K562 (cell line): ENCODE data around the gene IGIP. TPM values are rescaled to one million over a fixed set of nuclear protein-coding genes. Genes with fewer than 3 reads are reported as not detected.

Experiments used
- ATAC-seq: fragments of 200-7000 bp; cut with Tn5 transposase; 3 replicates; pipeline ENCODE4 v1.9.1; 2020; ENCODE audit warnings: moderate library complexity
- BruUV-seq: library from RNA; stranded (reverse); fragments of 400-500 nt; replicated peaks from 2 replicates; lab custom pipeline; 2021; lab: Mats Ljungman, UMichigan
- CTCF ChIA-PET: fragments of 300-600 bp; formaldehyde crosslinking; extraction: SDS; loops from one replicate; lab custom pipeline; 2021; ENCODE audit warnings: low intra/inter-chr PET ratio; lab: Yijun Ruan, JAX
- POLR2A ChIA-PET: fragments of 300-600, 350-650 bp; sonication (Branson Sonifier 250); formaldehyde crosslinking; extraction: SDS; loops from one replicate; lab custom pipeline; 2021; ENCODE audit warnings: antibody characterized with exemption, inconsistent platforms; lab: Yijun Ruan, JAX
- DNase-seq, 4 experiments: peaks; one replicate each; pipeline versions ENCODE4 v3.0.0 to v3.0.0-alpha.2; 2011 to 2018; ENCODE audit warnings: low spot score in 3 of 4, mixed read lengths in 3 of 4; ENCODE audit errors: extremely low read depth in 1 of 4
- FAIRE-seq: peaks from 2 replicates; lab custom pipeline; 2011; peaks lifted over from hg19 to GRCh38; lab: Jason Lieb, UNC
- H2AFZ ChIP-seq: 2 replicates; pipeline ENCODE4 v1.6.0; 2011; ENCODE audit warnings: low read depth, low read length, control low read depth, inconsistent platforms
- H3K27ac ChIP-seq: fragments of 200-600 bp; 3 replicates; pipeline ENCODE4 v1.8.0; 2011; ENCODE audit warnings: low read depth, mild to moderate bottlenecking, control low read depth, inconsistent platforms, low read length, moderate library complexity, mixed read lengths; ENCODE audit errors: extremely low read depth
- H3K27me3 ChIP-seq, 2 experiments: fragments of 300-600 bp in 1 of 2; 2 replicates in 1 of 2; 3 replicates in 1 of 2; pipeline versions ENCODE4 v1.6.0 to v1.8.0; 2011; ENCODE audit warnings: inconsistent platforms in 2 of 2, low read length in 2 of 2, mild to moderate bottlenecking in 1 of 2, mixed read lengths in 1 of 2, moderate library complexity in 1 of 2; ENCODE audit not compliant: control insufficient read depth in 2 of 2, insufficient read depth in 2 of 2
- H3K36me3 ChIP-seq: fragments of 300-600 bp; 3 replicates; pipeline ENCODE4 v1.8.0; 2011; ENCODE audit warnings: mild to moderate bottlenecking, low read length, inconsistent platforms; ENCODE audit not compliant: control insufficient read depth, insufficient read depth
- H3K4me1 ChIP-seq, 2 experiments: fragments of 200-600 bp in 1 of 2; replicated peaks in 1 of 2; 2 replicates in 1 of 2; 3 replicates in 1 of 2; pipeline versions ENCODE4 v1.5.1 to v1.8.0; 2011; ENCODE audit warnings: inconsistent platforms in 2 of 2, low read length in 2 of 2, mild to moderate bottlenecking in 1 of 2, mixed read lengths in 1 of 2, moderate library complexity in 1 of 2; ENCODE audit not compliant: control insufficient read depth in 2 of 2, insufficient read depth in 2 of 2
- H3K4me2 ChIP-seq: 2 replicates; pipeline ENCODE4 v1.6.1; 2011; ENCODE audit warnings: low read length, control low read depth, inconsistent platforms, mixed read lengths; ENCODE audit not compliant: insufficient read depth
- H3K4me3 ChIP-seq: fragments of 200-600 bp; sonication (generic), shearing (Covaris generic); 2 replicates; pipeline ENCODE4 v1.5.1; 2016; ENCODE audit warnings: control low read depth, inconsistent platforms
- H3K79me2 ChIP-seq: fragments of 200-600 bp; 3 replicates; pipeline ENCODE4 v1.8.0; 2011; ENCODE audit warnings: low read length, inconsistent platforms; ENCODE audit not compliant: control insufficient read depth, insufficient read depth
- H3K9ac ChIP-seq, 2 experiments: 2 replicates each; pipeline versions ENCODE4 v1.6.0 to v1.6.1; 2011; ENCODE audit warnings: low read depth in 2 of 2, low read length in 2 of 2, control low read depth in 1 of 2, inconsistent platforms in 1 of 2, mild to moderate bottlenecking in 1 of 2, mixed read lengths in 1 of 2; ENCODE audit not compliant: insufficient read depth in 1 of 2
- H3K9me1 ChIP-seq: one replicate; pipeline ENCODE4 v1.6.0; 2011; ENCODE audit warnings: inconsistent platforms, mild to moderate bottlenecking, low read length, moderate library complexity; ENCODE audit not compliant: control insufficient read depth, insufficient read depth
- H3K9me3 ChIP-seq: replicated peaks from 2 replicates; pipeline ENCODE4 v1.5.1; 2011; ENCODE audit warnings: low read depth, low read length, inconsistent platforms; ENCODE audit not compliant: control insufficient read depth, insufficient read depth
- H4K20me1 ChIP-seq: replicated peaks from 2 replicates; pipeline ENCODE4 v1.6.1; 2011; ENCODE audit warnings: low read length, inconsistent platforms, mixed read lengths; ENCODE audit not compliant: control insufficient read depth, insufficient read depth
- DDX20 ChIP-seq: fragments of 450-650 bp; IDR thresholded peaks from 2 replicates; pipeline ENCODE4 v1.6.1; 2016; ENCODE audit warnings: missing genetic modification characterization, low read depth, mild to moderate bottlenecking, missing compliant biosample characterization, moderate library complexity
- HNRNPLL ChIP-seq: fragments of 200-400 bp; formaldehyde crosslinking; IDR thresholded peaks from 2 replicates; pipeline ENCODE4 v1.6.1; 2017; ENCODE audit warnings: low read length, low read depth, mild to moderate bottlenecking; ENCODE audit not compliant: poor library complexity, severe bottlenecking
- KDM4B ChIP-seq, 2 experiments: fragments of 450-650 bp in 1 of 2; sonication (generic) in 1 of 2; IDR thresholded peaks; 2 replicates each; pipeline ENCODE4 v1.6.1; 2016 to 2017; ENCODE audit warnings: borderline replicate concordance in 2 of 2, antibody characterized with exemption in 1 of 2, low read depth in 1 of 2, mild to moderate bottlenecking in 1 of 2
- RBM34 ChIP-seq: fragments of 200-400 bp; formaldehyde crosslinking; IDR thresholded peaks from 2 replicates; pipeline ENCODE4 v1.6.1; 2018; ENCODE audit warnings: low read length, borderline replicate concordance; ENCODE audit not compliant: insufficient read depth
- ZNF184 ChIP-seq: sonication (generic); formaldehyde crosslinking; IDR thresholded peaks from 2 replicates; pipeline ENCODE4 v1.5.0; 2020; ENCODE audit warnings: missing genetic modification reagents
- ZNF197 ChIP-seq: fragments of 200-800 bp; sonication (Bioruptor generic); IDR thresholded peaks from 2 replicates; pipeline ENCODE4 v1.6.1; 2016; ENCODE audit warnings: low read depth, missing genetic modification characterization, missing compliant biosample characterization
- ZNF717 ChIP-seq: fragments of 250-450 bp; sonication (Bioruptor Pico); IDR thresholded peaks from 2 replicates; pipeline ENCODE4 v1.5.0; 2021
- WGBS: fragments of 100-300 bp; shearing (Covaris generic); methylation state at CpG from one replicate; pipeline ENCODE4 v1.1.6; 2016; ENCODE audit warnings: low coverage, mixed read lengths; ENCODE audit not compliant: insufficient coverage; ENCODE audit errors: missing lambda C conversion rate; 5-methylcytosine and 5-hydroxymethylcytosine counted together
- in situ Hi-C: fragments of 300-500 bp; cut with MboI; formaldehyde crosslinking; loops from 4 replicates; pipeline ENCODE4 v1.15.0; 2018; ENCODE audit warnings: inconsistent platforms, mixed read lengths
- intact Hi-C: fragments of 100-400 bp; cut with micrococcal nuclease; formaldehyde crosslinking; loops from 2 replicates; pipeline ENCODE4 v1.14.2; 2022
- polyA plus RNA-seq, 8 experiments: library from polyadenylated mRNA; depleted of rRNA in 4 of 8; stranded (reverse) in 5 of 8; unstranded in 3 of 8; fragments of >200 nt; fragmentation: Nextera tagmentation in 2 of 8; fragmentation: Illumina TruSeq in 1 of 8; extraction: Ambion mirVana in 2 of 8; extraction: Trizol in 1 of 8; gene quantifications; 2 replicates each; pipeline versions ENCODE4 v1.2.1 to v1.2.3, GENCODE V29; 2011 to 2014; ENCODE audit warnings: inconsistent platforms in 1 of 8, missing spikeins in 1 of 8
- total RNA-seq, 7 experiments: library from RNA; depleted of rRNA in 6 of 7; stranded (reverse); fragments of >200 nt in 6 of 7; fragmentation: Illumina TruSeq in 2 of 7; extraction: Trizol in 2 of 7; gene quantifications; 2 replicates each; pipeline versions ENCODE4 v1.2.1 to v1.2.3, GENCODE V29; 2011 to 2021; ENCODE audit warnings: low replicate concordance in 1 of 7
- TF ChIP-seq, protein P1 (sequence below): fragments of 450-650 bp; formaldehyde crosslinking; conservative IDR thresholded peaks from 2 replicates; pipeline ENCODE4 v1.4.0; 2022; ENCODE audit warnings: mild to moderate bottlenecking, missing genetic modification characterization
- TF ChIP-seq, protein P2 (sequence below): sonication (generic); formaldehyde crosslinking; IDR thresholded peaks from 2 replicates; pipeline ENCODE4 v1.8.0; 2023; ENCODE audit warnings: mild to moderate bottlenecking, missing genetic modification reagents

The IGIP gene
- total and polyA plus RNA-seq, 9 of the 15 experiments (the other 6 are each of a cell fraction or from before 2014, with no cell fraction given) = 0.52 to 1.6 (median 1.2) TPM

DNA sequence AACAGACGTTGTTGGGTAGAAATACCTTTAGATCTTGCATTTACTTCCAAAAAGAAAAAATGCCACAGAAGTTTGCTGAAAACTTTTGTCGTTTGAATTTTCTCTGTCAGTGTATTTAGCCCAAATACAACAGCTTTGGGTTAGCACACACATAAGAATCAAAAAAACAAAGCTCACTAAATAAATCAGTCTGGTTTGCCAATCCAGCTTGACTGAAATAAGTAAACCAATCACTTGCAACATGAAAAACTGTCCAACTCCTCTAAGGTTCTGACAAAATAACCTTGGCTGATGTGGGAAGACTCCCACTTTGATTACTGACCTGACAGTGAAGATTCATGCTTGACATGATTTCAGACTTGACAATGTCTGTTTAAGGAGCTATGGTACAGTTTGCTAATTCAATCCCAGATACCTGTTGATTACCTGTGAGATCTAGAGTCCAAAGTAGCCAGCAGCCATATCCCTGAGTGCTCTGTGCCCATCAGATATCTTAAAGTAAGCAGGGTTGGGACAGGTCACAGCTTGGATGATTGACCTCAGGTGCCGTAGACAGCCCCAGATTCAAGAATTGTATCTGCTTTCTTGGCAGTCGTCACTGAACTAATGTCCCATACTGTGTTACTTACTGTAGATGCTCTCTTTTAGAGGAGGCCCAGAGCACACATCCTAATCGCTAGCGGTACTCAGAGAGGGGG lies 727 bp downstream of the IGIP start:
- Histone ChIP-seq H3K4me2 (no peak overlapping the region), H3K27ac (no peak overlapping the region), H4K20me1 (peaks cover 7% of the 10 kb centered on the region), H3K79me2 (no peaks in the 10 kb centered on the region), H3K36me3 (no peaks in the 10 kb centered on the region), H3K4me1 (no peaks in the 10 kb centered on the region; a peak in 1 of 5 replicates), H3K9ac (no peak overlapping the region), H3K4me3 (no peak overlapping the region), H3K27me3 (no peaks in the 10 kb centered on the region), H3K9me1 (no peaks in the 10 kb centered on the region), H3K9me3 (no peaks in the 10 kb centered on the region; the same call in 1 of the 2 replicates), H2AFZ (no peak overlapping the region)
- in situ Hi-C loops (no loop called here), intact Hi-C loops (no loop called here)
- DNase-seq (no peak), ATAC-seq (peak; percentile 42), FAIRE-seq (peak; percentile 58)
- CTCF ChIA-PET = no interaction called here
- 40% methylated on average over 6 of the region's 6 CpGs for WGBS
- TF ChIP-seq HNRNPLL = no peak
- POLR2A ChIA-PET = interaction anchor here (1.3 to 2.2 kb wide), 3 partner anchors 13 to 19 kb away, joined by 3 to 6 read pairs (median 5); partner anchors contain the start of gene PURA
- no TSS peak for BruUV-seq

DNA sequence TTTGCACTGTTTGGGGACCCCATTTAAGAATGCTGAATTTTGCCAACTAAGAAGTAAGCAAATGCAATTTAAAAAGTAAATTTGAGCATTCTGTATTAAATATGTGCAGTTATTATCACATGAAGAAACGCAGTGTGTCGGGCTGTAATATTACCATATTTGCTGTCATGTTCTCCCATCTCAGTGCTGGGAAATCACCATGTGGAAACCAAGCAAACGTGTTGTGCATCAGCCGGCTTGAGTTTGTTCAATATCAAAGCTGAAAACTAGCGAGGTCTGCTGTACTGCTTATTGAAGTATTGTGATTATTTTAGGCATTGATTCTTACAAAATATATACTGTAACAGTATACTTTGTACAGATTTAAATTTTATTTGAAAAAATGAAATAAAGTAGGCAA lies 2.6 kb downstream of the IGIP start:
- ChIA-PET CTCF (no interaction called here), POLR2A (interaction anchor here (1.2 kb wide), 1 partner anchor 16 kb away, joined by 3 read pairs; no protein-coding TSS in a partner anchor)
- Histone ChIP-seq H3K4me1 (no peaks in the 10 kb centered on the region; a peak in 1 of 5 replicates), H3K4me2 (no peak overlapping the region), H3K27me3 (no peaks in the 10 kb centered on the region), H3K36me3 (no peaks in the 10 kb centered on the region), H2AFZ (no peak overlapping the region), H3K9ac (no peak overlapping the region), H3K27ac (no peak overlapping the region), H3K9me3 (no peaks in the 10 kb centered on the region; the same call in 1 of the 2 replicates), H3K9me1 (no peaks in the 10 kb centered on the region), H4K20me1 (peaks cover 7% of the 10 kb centered on the region), H3K79me2 (no peaks in the 10 kb centered on the region), H3K4me3 (no peak overlapping the region)
- in situ Hi-C loops = no loop called here
- DNase-seq (no peak), FAIRE-seq (peak; percentile 29), ATAC-seq (no peak)
- intact Hi-C loops = no loop called here
- BruUV-seq = no TSS peak
- 50% methylated on average over 5 of the region's 5 CpGs for WGBS
- TF ChIP-seq DDX20 (tag) (no peak), RBM34 (no peak), ZNF184 (CRISPR knock-in tag) (no peak), ZNF717 (CRISPR knock-in tag) (no peak), KDM4B (IDR thresholded peaks at IDR 0.05; ENCODE audit: borderline replicate concordance in 2 of 2, low read depth in 1 of 2) (no peak), ZNF197 (CRISPR knock-in tag) (no peak)
- TF ChIP-seq, protein P1, sequence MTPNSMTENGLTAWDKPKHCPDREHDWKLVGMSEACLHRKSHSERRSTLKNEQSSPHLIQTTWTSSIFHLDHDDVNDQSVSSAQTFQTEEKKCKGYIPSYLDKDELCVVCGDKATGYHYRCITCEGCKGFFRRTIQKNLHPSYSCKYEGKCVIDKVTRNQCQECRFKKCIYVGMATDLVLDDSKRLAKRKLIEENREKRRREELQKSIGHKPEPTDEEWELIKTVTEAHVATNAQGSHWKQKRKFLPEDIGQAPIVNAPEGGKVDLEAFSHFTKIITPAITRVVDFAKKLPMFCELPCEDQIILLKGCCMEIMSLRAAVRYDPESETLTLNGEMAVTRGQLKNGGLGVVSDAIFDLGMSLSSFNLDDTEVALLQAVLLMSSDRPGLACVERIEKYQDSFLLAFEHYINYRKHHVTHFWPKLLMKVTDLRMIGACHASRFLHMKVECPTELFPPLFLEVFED (CRISPR knock-in tag) = no peak
- TF ChIP-seq, protein P2, sequence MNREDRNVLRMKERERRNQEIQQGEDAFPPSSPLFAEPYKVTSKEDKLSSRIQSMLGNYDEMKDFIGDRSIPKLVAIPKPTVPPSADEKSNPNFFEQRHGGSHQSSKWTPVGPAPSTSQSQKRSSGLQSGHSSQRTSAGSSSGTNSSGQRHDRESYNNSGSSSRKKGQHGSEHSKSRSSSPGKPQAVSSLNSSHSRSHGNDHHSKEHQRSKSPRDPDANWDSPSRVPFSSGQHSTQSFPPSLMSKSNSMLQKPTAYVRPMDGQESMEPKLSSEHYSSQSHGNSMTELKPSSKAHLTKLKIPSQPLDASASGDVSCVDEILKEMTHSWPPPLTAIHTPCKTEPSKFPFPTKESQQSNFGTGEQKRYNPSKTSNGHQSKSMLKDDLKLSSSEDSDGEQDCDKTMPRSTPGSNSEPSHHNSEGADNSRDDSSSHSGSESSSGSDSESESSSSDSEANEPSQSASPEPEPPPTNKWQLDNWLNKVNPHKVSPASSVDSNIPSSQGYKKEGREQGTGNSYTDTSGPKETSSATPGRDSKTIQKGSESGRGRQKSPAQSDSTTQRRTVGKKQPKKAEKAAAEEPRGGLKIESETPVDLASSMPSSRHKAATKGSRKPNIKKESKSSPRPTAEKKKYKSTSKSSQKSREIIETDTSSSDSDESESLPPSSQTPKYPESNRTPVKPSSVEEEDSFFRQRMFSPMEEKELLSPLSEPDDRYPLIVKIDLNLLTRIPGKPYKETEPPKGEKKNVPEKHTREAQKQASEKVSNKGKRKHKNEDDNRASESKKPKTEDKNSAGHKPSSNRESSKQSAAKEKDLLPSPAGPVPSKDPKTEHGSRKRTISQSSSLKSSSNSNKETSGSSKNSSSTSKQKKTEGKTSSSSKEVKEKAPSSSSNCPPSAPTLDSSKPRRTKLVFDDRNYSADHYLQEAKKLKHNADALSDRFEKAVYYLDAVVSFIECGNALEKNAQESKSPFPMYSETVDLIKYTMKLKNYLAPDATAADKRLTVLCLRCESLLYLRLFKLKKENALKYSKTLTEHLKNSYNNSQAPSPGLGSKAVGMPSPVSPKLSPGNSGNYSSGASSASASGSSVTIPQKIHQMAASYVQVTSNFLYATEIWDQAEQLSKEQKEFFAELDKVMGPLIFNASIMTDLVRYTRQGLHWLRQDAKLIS (CRISPR knock-in tag) = no peak
